NK-92 (cell line): ENCODE measurements around the gene NPFF.
"Not testable (repeated sequence)": the region's sequence is repeated elsewhere in the genome, so short reads cannot be mapped to it uniquely, and the experiment has no call there.

Experiments
- DNase-seq: peaks from one replicate; lab custom pipeline; 2025; ENCODE audit not compliant: unreplicated experiment; lab: John Stamatoyannopoulos, UW

Gene NPFF

DNA sequence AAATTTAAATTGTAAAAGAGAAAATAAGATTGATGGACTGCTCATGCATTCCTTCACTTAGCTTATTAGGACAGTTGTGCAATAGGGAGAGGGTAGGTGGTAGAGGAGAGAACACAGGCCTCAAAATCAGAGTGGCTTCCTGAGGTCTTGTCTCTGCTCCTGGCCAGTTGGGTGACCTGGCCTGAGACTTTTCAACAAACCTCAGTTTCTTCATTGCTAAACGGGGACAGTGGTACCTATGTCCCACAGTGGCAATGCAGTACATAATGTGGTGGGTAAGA lies 10.6 kb downstream of the NPFF start:
- DNase-seq: no peak

DNA sequence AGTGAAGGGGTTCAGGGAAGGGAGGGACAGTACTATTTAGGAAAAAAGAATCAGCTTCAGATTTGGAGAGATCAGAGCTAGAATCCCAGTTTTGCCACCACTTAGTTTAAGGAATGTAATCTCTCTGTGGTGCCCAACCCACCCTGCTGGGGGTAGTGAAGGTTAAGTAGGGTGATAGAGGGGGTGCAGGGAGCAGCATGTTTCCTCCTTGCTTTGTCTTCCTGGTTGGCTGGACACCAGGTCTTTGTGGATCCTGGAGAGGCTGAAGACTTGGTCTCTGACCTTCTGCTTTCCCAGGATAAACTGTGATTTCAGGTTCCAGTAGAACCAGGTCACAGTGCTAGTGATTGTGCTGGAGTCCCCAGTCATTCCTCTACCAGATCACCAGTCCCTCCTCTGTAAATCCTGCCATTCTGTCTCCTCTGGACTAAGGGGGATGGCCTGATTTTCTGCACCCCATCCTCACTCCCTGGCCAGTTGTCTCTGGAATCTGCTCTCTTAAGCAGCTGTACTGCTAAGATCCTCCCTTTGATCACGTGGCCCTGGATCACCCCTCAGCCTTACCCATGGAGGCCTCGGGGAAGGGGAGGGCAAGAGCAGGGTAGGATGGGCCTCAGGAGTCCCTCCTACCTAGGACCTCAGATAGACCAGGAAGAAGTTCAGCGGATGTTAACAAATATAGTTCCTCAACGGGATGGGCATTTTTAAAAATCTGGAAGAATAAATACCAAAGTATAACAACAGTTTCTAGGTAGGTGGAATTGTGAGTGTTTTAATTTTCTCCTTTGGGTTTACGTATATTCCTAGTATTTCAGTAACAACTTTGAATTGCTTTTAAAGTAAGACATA lies 11.2 kb downstream of the NPFF start:
- DNase-seq: no peak

DNA sequence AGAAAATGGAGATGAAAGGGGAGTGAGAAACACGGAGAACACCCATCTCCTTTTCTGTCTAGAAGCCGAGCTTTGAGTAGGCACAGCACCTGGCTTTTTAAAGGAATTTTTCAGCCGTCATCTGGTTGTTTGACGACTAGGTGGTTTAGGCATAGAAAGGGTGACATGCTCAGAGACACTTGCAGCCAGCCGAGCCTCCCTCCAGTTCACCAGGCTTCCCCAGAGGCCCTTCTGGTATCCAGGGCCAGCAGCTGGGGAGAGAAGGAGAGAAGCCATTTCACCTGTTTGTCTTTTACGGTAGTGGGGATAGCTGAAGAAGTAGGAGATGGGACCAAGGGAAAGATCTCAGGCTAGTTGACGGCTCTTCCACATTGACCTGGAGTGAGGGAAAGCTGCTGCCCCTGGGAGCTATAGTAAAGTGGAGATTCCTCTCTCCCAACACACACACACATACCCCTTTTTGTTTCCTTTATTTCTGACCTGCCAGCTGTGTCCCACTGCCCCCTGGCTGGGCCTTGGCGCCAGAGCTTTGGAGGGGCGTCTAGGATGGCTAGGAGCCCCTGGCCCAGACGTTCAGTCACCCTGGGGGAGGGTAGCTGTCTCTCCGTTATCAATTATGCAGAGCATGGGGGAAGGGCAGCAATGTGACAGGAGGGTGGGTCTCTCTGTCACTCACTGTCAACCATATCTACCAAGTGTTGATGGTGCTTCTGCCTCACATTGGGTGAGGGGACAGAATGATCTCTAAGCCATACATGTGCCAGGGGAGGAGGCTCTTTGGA lies 13.5 kb downstream of the NPFF start:
- DNase-seq: no peak

DNA sequence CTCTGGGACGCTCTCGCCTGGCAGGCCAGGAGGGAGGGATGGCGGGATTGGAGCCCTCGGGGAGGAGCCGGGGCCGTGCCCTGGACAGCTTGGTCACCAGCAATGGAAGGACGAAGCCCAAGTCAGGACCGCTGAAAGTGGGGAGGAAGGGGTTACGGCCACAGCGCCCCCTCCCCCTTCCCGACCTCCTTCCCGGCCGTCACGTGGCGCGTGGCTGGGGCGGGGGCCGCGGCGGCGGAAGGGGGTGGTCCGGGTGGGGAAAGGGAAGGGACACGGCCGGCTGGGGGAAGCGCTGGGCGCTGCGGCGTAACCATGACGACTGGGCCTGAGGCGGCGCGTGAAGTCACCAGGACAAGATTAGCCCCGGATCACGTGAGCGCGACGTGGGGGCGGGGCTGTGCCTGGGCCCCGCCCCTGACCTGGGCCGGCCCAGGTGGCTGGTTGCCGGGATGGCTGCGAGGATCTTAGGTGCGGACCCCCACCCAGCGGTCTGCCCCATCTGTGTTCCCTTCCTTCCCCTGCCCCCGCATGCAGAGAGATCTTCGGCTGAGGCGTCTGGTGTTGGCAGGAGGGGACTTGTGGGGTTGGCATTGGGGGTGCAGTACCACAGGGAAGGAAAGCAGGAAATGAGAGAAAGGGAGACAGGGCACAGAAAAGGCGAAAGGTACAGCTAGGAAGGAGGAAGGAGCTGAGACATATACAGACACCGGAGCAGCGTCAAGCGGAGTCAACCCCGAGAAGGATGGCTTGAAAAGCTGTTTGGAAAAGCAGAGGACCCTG lies 14.3 kb downstream of the NPFF start:
- DNase-seq: no peak

GRCh38 chr12:53492188-53492587 lies 15.1 kb downstream of the NPFF start:
- no peak for DNase-seq

GRCh38 chr12:53489242-53489864 lies 17.9 kb downstream of the NPFF start:
- DNase-seq: no peak

DNA sequence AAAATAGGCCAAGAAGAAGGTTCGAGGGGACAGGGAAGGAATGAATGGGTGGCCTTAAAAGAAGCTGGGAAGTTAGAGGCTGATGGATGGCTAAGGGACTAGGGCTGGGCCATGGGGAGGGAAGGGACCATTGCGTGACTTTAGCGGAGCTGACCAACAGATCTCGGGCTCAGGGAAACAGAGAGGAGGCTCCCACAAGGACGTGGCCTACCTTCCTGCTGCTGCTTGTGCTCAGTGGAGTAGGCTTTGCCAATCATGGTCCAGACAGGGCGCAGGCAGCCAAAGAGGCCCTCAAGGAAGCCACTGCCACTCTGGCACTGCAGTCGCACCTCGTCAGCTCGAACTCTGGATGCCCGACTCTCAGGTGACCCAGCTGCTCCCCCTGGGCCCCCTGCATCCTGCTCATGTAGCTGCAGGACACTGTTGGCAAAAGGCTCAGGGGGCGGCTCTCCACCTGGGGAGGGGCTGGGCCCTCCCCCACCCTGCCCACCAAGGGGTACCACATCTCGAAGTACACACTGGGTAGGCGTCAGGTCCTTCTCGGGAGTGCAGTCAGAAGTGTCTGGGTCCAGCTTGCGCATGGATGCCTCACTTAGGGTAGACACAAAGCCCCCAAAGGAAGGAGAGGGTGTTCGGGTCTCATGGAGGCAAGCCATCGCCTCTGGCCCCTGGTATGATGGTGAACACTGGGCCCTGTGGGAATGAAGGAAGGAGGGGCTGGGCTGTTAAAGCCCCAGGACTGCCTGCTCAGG lies 20.4 kb downstream of the NPFF start:
- DNase-seq: no peak

- no peak for DNase-seq
Observed at GRCh38 chr12:53485955-53486735, 21.1 kb downstream of the NPFF start.

- DNase-seq: no peak
Observed at GRCh38 chr12:53484686-53485575, 22.4 kb downstream of the NPFF start.

GRCh38 chr12:53483979-53484377 lies 23.3 kb downstream of the NPFF start:
- no peak for DNase-seq

DNA sequence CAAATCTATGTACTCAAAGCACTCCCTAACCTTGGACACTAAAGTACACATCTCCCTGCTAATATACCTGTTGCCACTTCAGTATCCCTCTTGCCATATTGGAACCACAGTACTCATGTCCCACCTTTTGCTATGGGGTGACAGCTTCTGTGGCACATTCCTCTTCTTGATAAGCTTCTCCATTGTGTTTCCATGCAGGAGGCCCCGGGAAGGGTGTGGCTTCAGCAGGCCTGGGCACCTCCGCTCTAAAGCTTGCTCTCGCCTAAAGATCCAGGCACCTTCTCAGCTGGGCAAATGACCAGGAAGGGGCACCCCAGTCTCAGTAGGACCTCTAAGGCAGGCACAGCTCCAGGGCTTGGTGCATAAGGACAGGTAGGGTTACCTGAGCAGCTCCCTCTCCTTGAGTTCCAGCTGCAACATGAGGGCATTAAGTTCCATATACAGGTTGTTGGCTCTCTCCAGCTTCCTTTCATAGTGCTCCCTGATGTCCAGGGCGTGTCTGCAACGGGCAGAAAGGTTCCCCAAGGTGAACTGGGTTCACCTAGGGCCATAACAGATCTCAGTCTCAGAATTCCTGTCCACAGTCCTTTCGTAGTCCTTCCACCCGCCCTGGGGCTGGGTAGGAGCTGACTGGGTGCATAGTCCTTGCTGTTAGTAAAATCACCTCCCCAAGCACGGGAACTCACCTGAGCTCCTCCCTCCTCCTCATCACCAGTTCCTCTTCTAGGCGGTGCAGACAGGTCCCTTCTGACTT lies 23.9 kb downstream of the NPFF start:
- no peak for DNase-seq

GRCh38 chr12:53482626-53483168 lies 24.6 kb downstream of the NPFF start:
- no peak for DNase-seq

DNA sequence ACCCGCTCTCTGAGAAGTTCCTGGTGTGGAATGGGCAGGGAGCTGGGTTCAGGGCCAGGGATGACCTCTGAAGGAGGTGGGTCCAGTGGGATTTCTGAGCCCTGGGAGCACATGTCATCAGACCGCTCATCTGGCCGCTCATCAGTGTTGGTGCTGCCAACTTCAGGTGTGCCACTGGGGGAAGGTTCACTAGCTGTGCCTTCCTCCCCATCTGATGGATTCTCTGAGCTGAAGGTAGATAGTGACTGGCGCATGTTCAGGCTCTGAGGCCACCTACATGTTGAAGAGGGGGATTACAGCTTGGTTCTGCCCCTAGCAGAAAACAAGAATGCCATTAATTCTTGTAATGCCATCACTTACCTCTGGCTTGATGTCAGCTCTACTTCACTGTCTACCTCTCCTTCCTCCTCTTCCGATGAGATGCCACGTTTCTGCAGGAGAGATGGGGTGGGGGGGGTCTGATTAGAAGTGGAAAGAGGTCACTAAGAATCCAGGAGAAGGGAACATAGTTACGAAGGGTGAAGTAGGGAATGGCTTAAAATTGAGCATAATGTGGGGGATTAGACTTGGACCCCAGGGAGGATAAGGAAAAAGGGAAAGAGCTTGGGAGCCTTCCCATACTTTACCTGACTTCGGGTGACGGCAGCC lies 25.2 kb downstream of the NPFF start:
- DNase-seq: no peak

DNA sequence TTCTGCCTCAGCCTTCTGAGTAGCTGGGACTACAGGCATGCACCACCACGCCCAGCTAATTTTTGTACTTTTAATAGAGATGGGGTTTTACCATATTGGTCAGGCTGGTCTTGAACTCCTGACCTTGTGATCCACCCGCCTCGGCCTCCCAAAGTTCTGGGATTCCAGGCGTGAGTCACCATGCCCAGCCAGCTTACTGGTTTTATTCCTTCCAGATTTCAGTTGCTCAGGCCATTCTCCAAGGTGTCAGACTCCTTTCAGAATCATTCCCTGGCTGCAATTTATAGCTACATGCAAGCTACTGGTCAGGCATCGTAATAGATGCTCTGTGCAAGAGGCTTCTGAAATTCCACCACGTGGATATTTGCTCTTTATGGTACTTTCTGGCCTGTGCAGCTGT lies 25.8 kb downstream of the NPFF start:
- DNase-seq: not testable (repeated sequence)

DNA sequence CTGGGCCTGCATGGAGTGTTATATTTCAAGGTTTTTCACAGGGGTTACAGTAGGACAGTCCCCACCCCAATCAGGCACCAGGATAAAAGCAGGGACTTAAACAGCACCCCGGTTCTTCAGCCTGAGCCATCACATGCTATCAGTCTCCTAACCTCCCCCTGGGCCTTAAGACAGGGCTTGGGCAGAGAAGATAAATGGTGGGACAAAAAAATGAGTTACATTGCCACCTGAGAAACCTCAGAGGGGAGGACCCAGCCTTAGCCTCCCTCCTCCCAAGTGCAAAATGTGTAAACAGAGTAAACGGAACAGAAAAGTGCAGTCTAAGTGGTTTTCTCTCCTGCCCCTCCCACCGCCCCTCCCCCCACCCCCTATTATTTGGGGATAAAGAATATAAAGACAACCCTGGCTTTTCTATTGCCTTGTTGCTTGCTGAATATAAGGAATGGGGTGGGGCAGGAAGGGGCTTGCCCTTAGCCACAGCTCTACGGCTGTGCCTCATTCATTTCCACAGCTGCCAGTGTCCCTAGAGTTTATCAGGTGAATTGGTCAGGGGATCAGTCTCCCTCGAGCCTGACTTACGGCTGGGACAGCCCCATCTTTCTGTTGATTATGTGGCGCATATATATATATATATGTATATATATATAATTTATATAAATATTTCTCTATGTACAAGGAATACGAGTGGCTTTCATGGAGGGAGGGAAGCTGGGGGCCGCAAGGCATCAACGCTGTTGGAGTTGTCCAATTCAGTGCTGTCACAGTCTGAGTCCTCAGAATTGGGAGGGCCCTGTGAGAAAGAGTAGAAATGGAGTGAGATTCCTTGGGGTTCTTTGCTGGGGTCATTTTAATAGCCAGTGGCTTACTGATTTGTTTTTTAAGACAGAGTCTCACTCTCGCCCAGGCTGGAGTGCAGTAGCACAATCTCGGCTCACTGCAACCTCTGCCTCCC lies 26.5 kb downstream of the NPFF start:
- DNase-seq: no peak

DNA sequence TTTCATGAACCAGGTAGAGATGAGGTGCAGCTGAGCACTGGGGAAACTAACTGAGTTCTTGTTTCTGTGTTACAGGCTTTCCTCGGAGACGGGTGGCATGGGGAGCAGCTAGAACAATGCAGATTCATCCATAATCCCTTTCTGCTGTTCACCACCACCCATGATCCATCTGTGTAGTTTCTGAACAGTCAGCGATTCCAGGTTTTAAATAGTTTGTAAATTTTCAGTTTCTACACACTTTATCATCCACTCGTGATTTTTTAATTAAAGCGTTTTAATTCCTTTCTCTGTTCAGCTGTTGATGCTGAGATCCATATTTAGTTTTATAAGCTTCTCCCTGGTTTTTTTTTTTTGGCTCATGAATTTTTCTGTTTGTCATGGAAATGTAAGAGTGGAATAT lies 28.0 kb downstream of the NPFF start:
- DNase-seq: no peak
